Measurements from ENCODE around the gene AMFR.

DNA sequence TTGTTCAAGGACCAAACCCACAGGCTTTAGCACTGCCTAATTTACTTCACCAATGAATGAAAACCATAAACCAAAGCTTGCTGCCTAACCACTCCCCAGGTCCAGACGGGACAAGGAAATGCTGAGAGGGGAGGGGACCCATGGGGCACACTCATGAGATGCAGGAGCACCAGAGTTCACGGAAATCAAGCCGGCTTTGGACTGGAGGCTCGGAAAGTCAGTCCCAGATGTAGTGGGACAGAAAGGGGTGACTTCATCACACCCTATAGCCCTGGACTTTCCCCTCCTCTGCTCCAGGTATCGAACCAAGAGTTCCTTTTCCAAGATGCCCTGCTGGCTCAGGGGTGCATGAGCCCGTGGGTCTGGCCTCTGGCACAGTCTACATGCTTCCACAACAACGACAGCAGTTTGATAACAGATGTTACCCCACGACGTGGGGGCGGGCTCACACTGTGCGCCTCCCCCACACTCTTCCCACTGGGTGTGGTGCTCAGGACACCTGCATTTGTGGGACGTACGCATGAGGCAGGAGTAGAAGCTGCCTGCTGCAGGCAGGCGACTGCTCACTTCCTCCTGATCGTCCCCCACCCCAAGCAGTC lies 63.2 kb downstream of the AMFR start:
- TF ChIP-seq, protein P1, sequence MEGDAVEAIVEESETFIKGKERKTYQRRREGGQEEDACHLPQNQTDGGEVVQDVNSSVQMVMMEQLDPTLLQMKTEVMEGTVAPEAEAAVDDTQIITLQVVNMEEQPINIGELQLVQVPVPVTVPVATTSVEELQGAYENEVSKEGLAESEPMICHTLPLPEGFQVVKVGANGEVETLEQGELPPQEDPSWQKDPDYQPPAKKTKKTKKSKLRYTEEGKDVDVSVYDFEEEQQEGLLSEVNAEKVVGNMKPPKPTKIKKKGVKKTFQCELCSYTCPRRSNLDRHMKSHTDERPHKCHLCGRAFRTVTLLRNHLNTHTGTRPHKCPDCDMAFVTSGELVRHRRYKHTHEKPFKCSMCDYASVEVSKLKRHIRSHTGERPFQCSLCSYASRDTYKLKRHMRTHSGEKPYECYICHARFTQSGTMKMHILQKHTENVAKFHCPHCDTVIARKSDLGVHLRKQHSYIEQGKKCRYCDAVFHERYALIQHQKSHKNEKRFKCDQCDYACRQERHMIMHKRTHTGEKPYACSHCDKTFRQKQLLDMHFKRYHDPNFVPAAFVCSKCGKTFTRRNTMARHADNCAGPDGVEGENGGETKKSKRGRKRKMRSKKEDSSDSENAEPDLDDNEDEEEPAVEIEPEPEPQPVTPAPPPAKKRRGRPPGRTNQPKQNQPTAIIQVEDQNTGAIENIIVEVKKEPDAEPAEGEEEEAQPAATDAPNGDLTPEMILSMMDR (IDR thresholded peaks at IDR 0.05) = no peak
- TF ChIP-seq POLR2A (IDR thresholded peaks at IDR 0.05) (no peak), EP300 (IDR thresholded peaks at IDR 0.05) (no peak), POLR2AphosphoS5 (IDR thresholded peaks at IDR 0.05) (no peak)

All from suprapubic skin (tissue), 4 donors.